Pancreas (tissue), 10 donors: ENCODE measurements around the gene MTF1. TPM values are rescaled to one million over a fixed set of nuclear protein-coding genes. Genes with fewer than 3 reads are reported as not detected.

ENCODE experiments used
- ATAC-seq, 4 donors: fragments of 200-7000 bp; cut with Tn5 transposase; one replicate each; pipeline versions ENCODE4 v1.8.0 to v1.9.1; 2020; ENCODE audit warnings: mild to moderate bottlenecking in 4 of 4, moderate library complexity in 4 of 4
- DNase-seq, 6 donors: peaks; one replicate each; pipeline ENCODE4 v3.0.0-alpha.2; 2020
- FAIRE-seq: peaks from 2 replicates; lab custom pipeline; 2012; peaks lifted over from hg19 to GRCh38; lab: Jason Lieb, UNC
- H3K27ac ChIP-seq, 4 donors: fragments of 200-600 bp; sonication (generic); 1 replicate in 3 of 4; 2 replicates in 1 of 4; pipeline versions ENCODE4 v1.5.0 to v1.8.0; 2020
- H3K27me3 ChIP-seq, 4 donors: fragments of 200-600 bp; one replicate each; pipeline ENCODE4 v1.8.0; 2021
- H3K36me3 ChIP-seq, 3 donors: fragments of 200-600 bp; sonication (generic) in 1 of 3; one replicate each; pipeline versions ENCODE4 v1.5.0 to v1.8.0; 2020 to 2021
- H3K4me1 ChIP-seq, 3 donors: fragments of 200-600 bp; one replicate each; pipeline ENCODE4 v1.8.0; 2021
- H3K4me3 ChIP-seq, 4 donors: fragments of 200-600 bp; sonication (generic) in 2 of 4; one replicate each; pipeline versions ENCODE4 v1.5.0 to v1.8.0; 2020 to 2021
- H3K9me3 ChIP-seq, 4 donors: fragments of 200-600 bp; one replicate each; pipeline ENCODE4 v1.8.0; 2021
- WGBS, 2 donors: extraction: QIAGEN DNeasy Blood & Tissue Kit; methylation state at CpG; one replicate each; pipeline ENCODE4 v1.1.7; 2013; 5-methylcytosine and 5-hydroxymethylcytosine counted together
- intact Hi-C, 3 donors: fragments of 100-400 bp; cut with DNase I; formaldehyde crosslinking; loops; one replicate each; pipeline versions ENCODE4 v1.11.1 to v1.14.2; 2022
- polyA plus RNA-seq, 2 donors: library from polyadenylated mRNA; stranded (reverse); fragments of 200-250 nt; gene quantifications; one replicate each; pipeline ENCODE4 v1.2.3, GENCODE V29; 2013
- total RNA-seq, 6 donors: library from RNA; stranded (reverse); fragmentation: NEBNext Ultra II Directional in 4 of 6; extraction: Animal tissue kit (Norgen Biotek cat#: 25700) in 4 of 6; gene quantifications; one replicate each; pipeline versions ENCODE4 v1.2.1 to v1.2.4, GENCODE V29; 2021 to 2023
- TF ChIP-seq, protein P1 (sequence below), 4 donors: fragments of 200-600 bp; sonication (generic) in 3 of 4; IDR thresholded peaks; one replicate each; pipeline versions ENCODE4 v1.5.0 to v1.8.0; 2021; ENCODE audit warnings: antibody characterized with exemption in 4 of 4
- donor health status: healthy with polysubstance abuse.
- donor health status: DM: no; HTN: no; CAD: no; lungs with moderate emphysema.
- donor health status: DM: no; HTN: no; CAD: no.
- donor health status: control.
- donor health status: control.
- donor health status: Bipolar disorder and iron deficiency.
- donor health status: DM: yes; HTN: yes; CAD: no.
- donor health status: DM: no; HTN: no; CAD: no.
- donor health status: DM: no; HTN: no; CAD: no.
- donor health status: DM: yes; HTN: yes; CAD: no.

MTF1 gene
- total and polyA plus RNA-seq, 8 donors, result 1.4 to 13.5 (median 7.2) TPM

DNA sequence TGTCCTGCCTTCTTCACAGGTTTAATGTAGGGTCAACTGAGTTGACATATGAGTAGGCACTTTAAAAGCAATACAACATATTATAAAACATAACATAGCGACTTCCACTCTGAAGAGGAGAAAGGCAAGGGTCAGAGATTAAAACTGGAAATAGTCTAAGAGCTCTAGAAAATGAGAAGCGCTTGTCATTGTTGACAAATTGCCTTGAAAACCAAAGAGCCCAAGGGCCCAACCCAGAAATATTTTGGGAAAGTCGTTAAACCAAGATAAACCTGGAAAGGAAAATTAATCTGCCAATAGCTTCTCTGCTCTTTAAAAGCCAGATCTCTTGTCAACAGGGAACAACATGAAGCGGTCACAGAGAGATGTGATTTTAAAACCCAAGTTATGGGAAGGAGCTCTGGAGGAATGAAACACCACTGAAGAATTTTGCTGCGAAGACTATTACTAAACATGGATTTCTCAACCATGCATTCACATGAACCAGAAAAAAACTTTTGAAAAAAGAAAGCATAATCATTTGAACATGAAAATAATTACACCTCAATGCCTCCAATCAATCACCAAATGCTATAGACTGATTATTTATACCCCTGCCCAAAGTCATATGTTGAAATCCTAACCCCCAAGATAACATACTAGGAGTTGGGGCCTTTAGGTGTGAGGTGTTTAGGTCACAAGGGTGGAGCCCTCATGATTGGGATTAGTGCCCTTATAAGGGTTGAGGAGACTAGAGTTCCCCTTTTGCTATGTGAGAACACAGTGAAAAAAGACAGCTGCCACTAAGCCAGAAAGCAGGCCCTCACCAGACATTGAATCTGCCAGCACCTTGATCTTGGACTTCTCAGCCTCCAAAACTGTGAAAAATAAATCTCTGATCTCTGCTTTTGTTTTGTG is 33.0 kb upstream of the MTF1 start:
- Histone ChIP-seq H3K9me3 (no peaks in the 10 kb centered on the region), H3K27ac (no peak overlapping the region), H3K27me3 (no peaks in the 10 kb centered on the region), H3K4me3 (no peak overlapping the region), H3K4me1 (no peaks in the 10 kb centered on the region), H3K36me3 (peaks cover 0 to 21% (median 3%) of the 10 kb centered on the region in 3 donors)
- ATAC-seq (no peak), DNase-seq (no peak), FAIRE-seq (no peak)
- intact Hi-C loops, result no loop called here
- TF ChIP-seq, protein P1, sequence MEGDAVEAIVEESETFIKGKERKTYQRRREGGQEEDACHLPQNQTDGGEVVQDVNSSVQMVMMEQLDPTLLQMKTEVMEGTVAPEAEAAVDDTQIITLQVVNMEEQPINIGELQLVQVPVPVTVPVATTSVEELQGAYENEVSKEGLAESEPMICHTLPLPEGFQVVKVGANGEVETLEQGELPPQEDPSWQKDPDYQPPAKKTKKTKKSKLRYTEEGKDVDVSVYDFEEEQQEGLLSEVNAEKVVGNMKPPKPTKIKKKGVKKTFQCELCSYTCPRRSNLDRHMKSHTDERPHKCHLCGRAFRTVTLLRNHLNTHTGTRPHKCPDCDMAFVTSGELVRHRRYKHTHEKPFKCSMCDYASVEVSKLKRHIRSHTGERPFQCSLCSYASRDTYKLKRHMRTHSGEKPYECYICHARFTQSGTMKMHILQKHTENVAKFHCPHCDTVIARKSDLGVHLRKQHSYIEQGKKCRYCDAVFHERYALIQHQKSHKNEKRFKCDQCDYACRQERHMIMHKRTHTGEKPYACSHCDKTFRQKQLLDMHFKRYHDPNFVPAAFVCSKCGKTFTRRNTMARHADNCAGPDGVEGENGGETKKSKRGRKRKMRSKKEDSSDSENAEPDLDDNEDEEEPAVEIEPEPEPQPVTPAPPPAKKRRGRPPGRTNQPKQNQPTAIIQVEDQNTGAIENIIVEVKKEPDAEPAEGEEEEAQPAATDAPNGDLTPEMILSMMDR (IDR thresholded peaks at IDR 0.05), result no peak
- 81 to 86% methylated on average over 5 of the region's 5 CpGs for WGBS, 2 donors

DNA sequence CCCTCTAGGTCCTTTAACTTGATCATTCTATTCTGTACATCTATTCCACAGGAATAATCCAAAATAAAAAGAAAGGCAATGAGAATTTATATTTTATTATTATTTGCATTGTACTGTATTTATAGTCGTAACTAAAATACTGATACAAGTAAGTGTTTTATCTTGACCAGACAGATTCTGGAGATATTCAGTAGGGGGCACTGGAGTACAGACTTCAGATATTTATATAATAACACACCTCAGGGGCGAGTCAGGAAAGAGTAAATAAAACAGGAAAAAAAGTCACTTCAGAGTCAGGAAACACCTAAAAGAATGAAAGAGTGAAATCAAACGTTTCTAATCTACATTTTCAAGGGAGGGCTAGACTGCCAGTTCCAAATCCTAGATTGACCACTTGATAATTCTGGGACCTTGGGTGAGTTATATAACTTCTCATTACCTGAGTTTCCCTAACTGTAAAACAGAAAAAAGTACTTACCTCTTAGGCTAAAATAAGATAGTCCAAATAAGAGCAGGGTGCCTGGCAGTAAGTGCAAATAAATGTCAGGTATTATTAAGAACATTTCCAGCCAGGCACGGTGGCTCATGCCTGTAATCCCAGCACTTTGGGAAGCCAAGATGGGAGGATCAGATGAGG is 31.1 kb upstream of the MTF1 start:
- Histone ChIP-seq H3K36me3 (peaks cover 3 to 39% (median 8%) of the 10 kb centered on the region in 3 donors), H3K27ac (peak overlapping the region in 1 of 4 donors; percentile 10), H3K4me3 (no peak overlapping the region), H3K27me3 (no peaks in the 10 kb centered on the region), H3K4me1 (no peaks in the 10 kb centered on the region), H3K9me3 (no peaks in the 10 kb centered on the region)
- 13 to 18% methylated on average over 4 of the region's 4 CpGs for WGBS, 2 donors
- intact Hi-C loops, result no loop called here
- no peak for DNase-seq
- TF ChIP-seq, protein P1 (IDR thresholded peaks at IDR 0.05), result peak in 3 of 4 donors; percentile 9 to 44 (median 27)
- peak; percentile 71 to 94 (median 86) for ATAC-seq
- peak; percentile 93 for FAIRE-seq

DNA sequence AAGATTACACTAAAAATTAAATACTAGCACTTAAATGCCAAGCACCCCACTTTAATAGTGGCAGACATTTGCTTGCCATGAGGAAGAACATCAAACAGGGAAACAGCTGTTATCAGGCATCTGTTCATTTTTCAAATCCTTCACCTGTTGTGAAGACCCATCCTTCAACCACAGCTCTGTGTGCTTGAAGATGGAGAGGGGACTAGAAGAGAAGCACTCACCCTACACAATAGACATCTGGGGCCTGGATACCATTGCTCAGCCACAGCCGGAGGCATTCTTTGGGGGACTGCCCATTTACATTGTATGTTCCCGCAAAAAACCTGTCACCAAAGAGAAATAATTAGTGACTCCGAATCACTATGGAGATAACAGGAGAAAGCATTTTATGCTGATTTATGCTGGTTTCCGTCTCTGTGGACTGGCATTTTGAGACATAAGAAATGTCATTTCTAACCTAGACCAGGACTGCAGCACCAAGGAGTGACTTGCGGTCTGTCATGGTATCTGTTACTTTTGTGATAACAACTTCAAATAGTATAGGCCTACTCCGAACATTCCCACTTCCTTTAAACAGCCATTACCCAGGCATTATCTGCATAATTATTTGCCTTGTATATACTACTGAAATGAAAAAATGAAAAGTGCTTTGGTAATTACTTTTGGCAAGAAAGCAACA is 28.8 kb upstream of the MTF1 start:
- no peaks in the 10 kb centered on the region for H3K27me3 ChIP-seq
- H3K9me3 ChIP-seq, result no peaks in the 10 kb centered on the region
- FAIRE-seq, result no peak
- TF ChIP-seq, protein P1 (IDR thresholded peaks at IDR 0.05), result no peak
- H3K36me3 ChIP-seq, result peaks cover 3 to 53% (median 8%) of the 10 kb centered on the region in 3 donors
- no peak overlapping the region for H3K4me3 ChIP-seq
- no peaks in the 10 kb centered on the region for H3K4me1 ChIP-seq
- WGBS, 2 donors, result 77 to 90% methylated on average over 6 of the region's 6 CpGs
- intact Hi-C loops, result no loop called here
- H3K27ac ChIP-seq, result no peak overlapping the region
- no peak for ATAC-seq
- DNase-seq, result no peak

DNA sequence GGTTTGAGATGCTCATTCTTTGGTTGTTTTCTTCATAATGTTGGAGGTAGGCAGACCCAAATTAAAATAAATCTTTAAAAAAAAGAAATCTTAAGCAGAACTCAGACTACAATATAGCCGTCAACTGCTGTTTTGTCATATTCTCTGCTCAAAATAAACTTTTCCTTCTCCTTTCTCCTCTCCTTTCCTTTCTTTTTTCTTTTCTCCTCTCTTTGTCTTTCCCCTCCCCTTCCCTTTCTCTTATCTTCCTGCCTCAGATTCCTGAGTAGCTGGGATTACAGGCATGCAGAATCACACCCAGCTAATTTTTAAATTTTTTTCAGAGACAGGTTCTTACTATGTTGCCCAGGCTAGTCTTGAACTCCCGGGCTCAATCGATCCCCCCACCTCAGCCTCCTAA is 24.8 kb upstream of the MTF1 start:
- Histone ChIP-seq H3K4me1 (no peaks in the 10 kb centered on the region), H3K9me3 (no peaks in the 10 kb centered on the region), H3K27ac (no peak overlapping the region), H3K4me3 (no peak overlapping the region), H3K36me3 (peaks cover 3 to 75% (median 16%) of the 10 kb centered on the region in 3 donors), H3K27me3 (no peaks in the 10 kb centered on the region)
- WGBS, 2 donors, result 87 to 91% methylated on average over 3 of the region's 3 CpGs
- TF ChIP-seq, protein P1 (IDR thresholded peaks at IDR 0.05), result no peak
- FAIRE-seq (no peak), DNase-seq (no peak), ATAC-seq (no peak)
- intact Hi-C loops, result no loop called here
